ENCODE results near the gene PER1.

- TF ChIP-seq, protein P1, sequence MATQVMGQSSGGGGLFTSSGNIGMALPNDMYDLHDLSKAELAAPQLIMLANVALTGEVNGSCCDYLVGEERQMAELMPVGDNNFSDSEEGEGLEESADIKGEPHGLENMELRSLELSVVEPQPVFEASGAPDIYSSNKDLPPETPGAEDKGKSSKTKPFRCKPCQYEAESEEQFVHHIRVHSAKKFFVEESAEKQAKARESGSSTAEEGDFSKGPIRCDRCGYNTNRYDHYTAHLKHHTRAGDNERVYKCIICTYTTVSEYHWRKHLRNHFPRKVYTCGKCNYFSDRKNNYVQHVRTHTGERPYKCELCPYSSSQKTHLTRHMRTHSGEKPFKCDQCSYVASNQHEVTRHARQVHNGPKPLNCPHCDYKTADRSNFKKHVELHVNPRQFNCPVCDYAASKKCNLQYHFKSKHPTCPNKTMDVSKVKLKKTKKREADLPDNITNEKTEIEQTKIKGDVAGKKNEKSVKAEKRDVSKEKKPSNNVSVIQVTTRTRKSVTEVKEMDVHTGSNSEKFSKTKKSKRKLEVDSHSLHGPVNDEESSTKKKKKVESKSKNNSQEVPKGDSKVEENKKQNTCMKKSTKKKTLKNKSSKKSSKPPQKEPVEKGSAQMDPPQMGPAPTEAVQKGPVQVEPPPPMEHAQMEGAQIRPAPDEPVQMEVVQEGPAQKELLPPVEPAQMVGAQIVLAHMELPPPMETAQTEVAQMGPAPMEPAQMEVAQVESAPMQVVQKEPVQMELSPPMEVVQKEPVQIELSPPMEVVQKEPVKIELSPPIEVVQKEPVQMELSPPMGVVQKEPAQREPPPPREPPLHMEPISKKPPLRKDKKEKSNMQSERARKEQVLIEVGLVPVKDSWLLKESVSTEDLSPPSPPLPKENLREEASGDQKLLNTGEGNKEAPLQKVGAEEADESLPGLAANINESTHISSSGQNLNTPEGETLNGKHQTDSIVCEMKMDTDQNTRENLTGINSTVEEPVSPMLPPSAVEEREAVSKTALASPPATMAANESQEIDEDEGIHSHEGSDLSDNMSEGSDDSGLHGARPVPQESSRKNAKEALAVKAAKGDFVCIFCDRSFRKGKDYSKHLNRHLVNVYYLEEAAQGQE (IDR thresholded peaks at IDR 0.05; ENCODE audit: borderline replicate concordance in 1 of 2, low read depth in 1 of 2, low read length in 2 of 2) = no peak
- TF ChIP-seq STAG1 (CRISPR knock-in tag; IDR thresholded peaks at IDR 0.05) (no peak), ISX (CRISPR knock-in tag; conservative IDR thresholded peaks at IDR 0.05) (no peak), ARNTL (CRISPR knock-in tag; IDR thresholded peaks at IDR 0.05) (no peak), ZNF136 (CRISPR knock-in tag; IDR thresholded peaks at IDR 0.05; ENCODE audit: low read depth) (no peak), BATF2 (CRISPR knock-in tag; IDR thresholded peaks at IDR 0.05) (no peak; the same call in 1 of the 2 replicates), RFX5 (IDR thresholded peaks at IDR 0.05; ENCODE audit: low read depth, low read length) (no peak), SIN3B (IDR thresholded peaks at IDR 0.05; ENCODE audit: low read length) (no peak), ZFP91 (CRISPR knock-in tag; IDR thresholded peaks at IDR 0.05; ENCODE audit: borderline replicate concordance) (no peak), HDAC1 (CRISPR knock-in tag; IDR thresholded peaks at IDR 0.05) (no peak), GRHL1 (CRISPR knock-in tag; conservative IDR thresholded peaks at IDR 0.05) (no peak)
Observed at GRCh38 chr17:8173871-8174322, 21.7 kb upstream of the PER1 start.

Data from HepG2 (cell line).